Middle frontal gyrus (tissue), 1 donor: ENCODE measurements around the gene SMCP.

Source experiments
- DNase-seq: peaks from one replicate; pipeline ENCODE4 v3.0.0-alpha.2; 2015; ENCODE audit warnings: low spot score; ENCODE audit errors: extremely low spot score

Gene SMCP

GRCh38 chr1:152886085-152886484, 8.0 kb downstream of the SMCP start:
- DNase-seq, result no peak

- no peak for DNase-seq
Observed at GRCh38 chr1:152886758-152887409, 8.8 kb downstream of the SMCP start.

DNA sequence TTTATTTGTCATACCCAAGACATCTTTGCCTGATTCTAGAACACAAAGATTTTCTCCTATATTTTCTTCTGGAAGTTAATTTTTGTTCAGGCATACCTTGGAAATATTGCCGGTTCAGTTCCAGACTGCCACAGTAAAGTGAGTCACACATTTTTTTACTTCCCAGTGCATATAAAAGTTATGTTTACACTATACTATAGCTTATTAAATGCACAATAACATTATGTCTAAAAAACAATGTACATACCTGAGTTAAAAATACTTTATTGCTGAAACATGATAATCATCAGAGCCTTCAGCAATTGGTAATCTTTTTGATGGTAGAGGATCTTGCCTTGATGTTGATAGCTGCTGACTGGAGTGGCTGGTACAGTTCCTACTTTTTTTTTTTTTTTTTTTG, 10.0 kb downstream of the SMCP start:
- no peak for DNase-seq

DNA sequence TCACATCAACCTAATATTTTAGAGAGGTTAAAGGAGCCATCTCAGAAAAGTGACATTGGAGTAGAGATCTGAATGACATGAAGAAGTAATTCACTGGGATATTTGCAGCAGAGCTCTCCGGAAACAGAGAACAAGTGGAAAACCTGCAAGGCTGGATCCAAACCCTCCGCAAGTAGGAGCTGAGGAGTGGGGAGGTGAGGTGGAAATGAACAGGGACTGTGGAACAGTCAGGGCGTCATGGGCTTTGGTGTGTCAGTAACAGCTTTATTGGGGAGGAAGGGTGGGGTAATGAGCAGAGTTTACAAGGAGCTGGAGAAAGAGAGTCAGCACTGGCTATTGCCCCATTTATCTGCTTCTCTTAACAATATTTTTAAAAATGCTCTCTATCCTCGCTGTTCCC, 20.9 kb downstream of the SMCP start:
- DNase-seq, result no peak

GRCh38 chr1:152899883-152900282, 21.8 kb downstream of the SMCP start:
- no peak for DNase-seq

DNA sequence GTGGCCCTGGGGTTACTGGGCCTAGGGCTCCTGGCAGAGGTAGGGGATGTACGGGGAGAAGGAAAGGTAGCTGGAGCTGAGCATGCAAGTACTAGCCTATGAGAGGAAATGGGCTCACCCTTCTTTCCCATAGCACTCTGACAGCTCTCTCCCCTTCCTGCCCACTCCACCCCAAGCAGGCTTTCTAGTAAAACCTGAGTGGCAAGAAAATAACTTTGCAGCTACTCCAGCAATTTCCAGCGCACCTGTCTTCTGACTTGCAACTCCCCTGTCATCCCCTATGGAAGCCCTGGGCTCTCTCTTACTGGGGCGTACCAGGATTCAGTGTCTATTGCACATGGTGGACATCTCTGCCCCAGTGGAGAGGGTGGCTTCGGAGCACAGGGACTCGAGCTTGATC, 23.5 kb downstream of the SMCP start:
- no peak for DNase-seq

- no peak for DNase-seq
Observed at GRCh38 chr1:152902636-152903035, 24.5 kb downstream of the SMCP start.

GRCh38 chr1:152904688-152905440, 26.7 kb downstream of the SMCP start:
- DNase-seq, result no peak

DNA sequence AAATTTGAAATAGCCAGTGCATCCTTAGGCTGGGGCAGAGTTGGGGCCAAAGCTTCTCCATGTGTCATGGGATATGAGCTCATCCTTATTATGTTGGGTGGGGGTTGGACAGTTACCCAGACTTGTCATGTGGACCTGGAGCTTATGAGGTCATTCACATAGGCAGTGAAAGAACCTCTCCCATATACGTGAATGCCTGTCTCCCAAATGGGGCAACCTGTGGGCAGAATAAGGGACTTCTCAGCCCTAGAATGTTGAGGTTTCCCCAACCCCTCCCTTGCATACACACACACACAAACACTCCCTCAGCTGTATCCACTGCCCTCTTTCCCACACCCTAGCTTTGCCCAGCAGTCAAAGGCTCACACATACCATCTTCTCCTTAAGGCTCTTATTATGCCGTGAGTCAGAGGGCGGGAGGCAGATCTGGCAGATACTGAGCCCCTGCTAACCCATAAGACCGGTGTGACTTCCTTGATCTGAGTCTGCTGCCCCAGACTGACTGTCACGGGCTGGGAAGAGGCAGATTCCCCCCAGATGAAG, 28.0 kb downstream of the SMCP start:
- DNase-seq, result no peak

- DNase-seq, result no peak
Observed at GRCh38 chr1:152907686-152908601, 29.8 kb downstream of the SMCP start, which contains the start of gene IVL. Gene IVL, plus strand, starts transcription at chr1:152908546. Its CDS starts 1,252 bp downstream, at chr1:152909798.

- DNase-seq, result no peak
Observed at GRCh38 chr1:152909206-152909605, 31.1 kb downstream of the SMCP start.

DNA sequence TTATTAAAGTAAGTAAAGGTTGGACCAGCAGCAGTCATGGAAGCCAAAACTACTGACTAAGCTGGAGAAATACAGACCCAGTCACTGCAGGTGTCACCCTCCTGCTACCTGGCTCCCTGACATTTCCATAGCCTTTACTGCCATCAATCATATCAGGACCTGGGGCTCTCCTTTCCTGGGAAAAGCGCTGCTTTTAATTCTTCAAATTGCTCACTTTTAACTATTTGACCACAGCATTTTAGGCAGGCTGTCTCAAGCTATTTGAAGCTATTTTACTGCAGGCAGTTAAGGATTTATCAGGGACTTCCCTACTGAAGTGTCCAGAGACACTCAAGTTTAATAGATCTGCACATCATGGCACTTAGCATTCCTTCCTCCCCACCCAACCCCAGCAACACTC, 34.3 kb downstream of the SMCP start:
- DNase-seq, result no peak

- DNase-seq, result no peak
Observed at GRCh38 chr1:152912900-152913299, 34.8 kb downstream of the SMCP start.

DNA sequence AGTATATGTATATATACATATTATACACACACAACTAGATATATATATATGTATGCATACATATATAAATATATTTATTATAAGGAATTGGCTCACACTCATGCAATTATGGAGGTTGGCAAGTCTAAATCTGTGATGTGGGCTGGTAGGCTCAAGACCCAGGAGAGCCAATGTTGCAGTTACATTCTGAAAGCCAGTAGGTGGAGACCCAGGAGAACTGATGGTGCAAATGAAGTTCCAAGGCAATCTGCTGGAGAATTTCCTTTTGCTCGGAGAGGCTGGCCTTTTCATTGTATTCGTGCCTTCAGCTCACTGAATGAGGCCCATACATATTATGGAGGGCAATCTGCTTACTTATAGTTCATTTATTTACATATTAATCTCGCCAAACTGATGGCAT, 39.7 kb downstream of the SMCP start:
- no peak for DNase-seq

GRCh38 chr1:152919071-152919470, 40.9 kb downstream of the SMCP start:
- no peak for DNase-seq

DNA sequence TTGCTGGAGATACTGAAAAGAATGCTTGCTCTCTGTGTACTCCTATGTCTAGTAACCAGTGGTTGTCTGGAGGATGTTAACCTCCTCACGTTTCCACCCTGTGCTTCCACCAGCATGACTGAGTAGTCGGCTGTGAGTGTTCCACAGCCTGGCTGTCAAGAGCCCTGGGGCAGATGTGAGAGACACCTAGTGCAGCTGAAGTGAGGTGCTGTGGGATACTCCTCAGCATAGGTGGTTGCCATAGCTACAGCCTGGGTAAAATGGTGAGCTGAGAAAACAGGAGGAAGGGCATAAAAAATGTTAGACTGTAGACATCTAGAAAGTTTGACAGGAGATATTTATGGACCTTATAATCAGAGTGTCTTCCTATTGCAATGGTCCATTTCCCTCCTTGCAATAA, 46.1 kb downstream of the SMCP start:
- DNase-seq, result no peak

- DNase-seq, result no peak
Observed at GRCh38 chr1:152926091-152926490, 48.0 kb downstream of the SMCP start.

DNA sequence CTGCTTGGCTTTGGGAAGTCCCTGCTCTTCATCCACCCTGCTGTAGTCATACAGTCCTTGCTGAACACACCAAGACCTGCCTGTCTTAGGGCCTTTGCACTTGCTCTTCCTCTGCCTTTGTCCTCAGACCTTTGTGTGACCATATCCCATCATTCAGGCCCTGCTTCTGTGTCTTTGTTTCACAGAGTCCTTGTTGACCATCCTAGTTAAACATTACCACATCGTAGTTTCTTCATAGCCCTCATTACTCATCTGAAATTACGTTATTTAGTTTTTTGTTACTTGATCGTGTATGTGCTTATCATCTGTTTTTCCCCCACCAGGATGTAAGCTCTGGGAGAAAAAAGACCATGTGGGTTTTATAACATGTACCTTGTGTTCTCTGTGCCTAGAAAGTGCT, 50.5 kb downstream of the SMCP start:
- DNase-seq, result no peak

DNA sequence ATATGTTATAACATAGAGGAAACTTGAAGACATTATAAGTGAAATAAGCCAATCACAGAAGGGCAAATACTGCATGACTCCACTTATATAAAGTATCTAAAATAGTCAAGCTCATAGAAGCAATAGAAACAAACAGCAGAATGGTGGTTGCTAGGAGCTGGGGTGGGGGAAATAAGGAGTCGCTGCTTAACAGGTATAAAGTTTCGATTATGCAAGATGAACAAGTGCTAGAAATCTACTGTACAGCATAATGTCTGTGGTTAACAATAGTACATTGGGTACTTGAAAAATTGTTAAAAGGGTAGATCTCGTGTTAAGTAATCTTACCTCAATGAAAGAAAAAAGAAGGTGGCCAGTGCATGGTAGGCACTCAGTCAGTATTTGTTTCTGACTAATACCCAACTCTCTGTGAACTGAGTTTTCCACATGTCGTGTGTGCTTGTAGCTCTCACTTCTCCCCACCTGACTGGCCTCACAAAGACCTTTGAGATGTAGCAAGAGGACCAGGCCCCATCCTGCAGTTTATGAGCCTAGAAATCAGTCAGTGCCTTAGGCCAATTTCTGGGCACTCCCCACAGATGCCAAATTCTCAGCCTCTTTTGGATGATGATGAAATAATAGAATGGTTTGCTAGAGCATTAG, 54.2 kb downstream of the SMCP start:
- DNase-seq, result no peak

GRCh38 chr1:152933196-152933595, 55.1 kb downstream of the SMCP start:
- DNase-seq, result no peak
